SK-N-MC (cell line): Measurements from ENCODE around the gene SNCA.

ENCODE experiments used
- EZH2 ChIP-seq: fragments of 200-600 bp; sonication (generic); IDR thresholded peaks from one replicate; pipeline ENCODE4 v1.6.1; 2017; ENCODE audit warnings: antibody characterized with exemption
- POLR2AphosphoS5 ChIP-seq: IDR thresholded peaks from 2 replicates; pipeline ENCODE4 v1.6.1; 2012; ENCODE audit warnings: mild to moderate bottlenecking, low read depth, low read length, borderline replicate concordance

- TF ChIP-seq POLR2AphosphoS5 (no peak), EZH2 (no peak)
Measured at GRCh38 chr4:89681671-89682070, 155.3 kb downstream of the SNCA start.
